ENCODE measurements around the gene TMEM184C.

The TMEM184C gene

GRCh38 chr4:147645099-147645498 is 27.9 kb downstream of the TMEM184C start:
- Histone ChIP-seq H3K36me3 (ENCODE audit: control insufficient read depth, low read length) (peaks cover 35% of the 10 kb centered on the region), H3F3A (ENCODE audit: control insufficient read depth, insufficient read depth) (no peaks in the 10 kb centered on the region), H3K4me3 (ENCODE audit: low read length) (no peak overlapping the region), H3K9me3 (ENCODE audit: control insufficient read depth, insufficient read depth, low read length) (no peaks in the 10 kb centered on the region), H3K4me2 (ENCODE audit: low read length) (no peak overlapping the region), H4K20me1 (ENCODE audit: control insufficient read depth, insufficient read depth, low read depth, low read length) (no peaks in the 10 kb centered on the region), H3K4me1 (ENCODE audit: control insufficient read depth, low read length) (no peaks in the 10 kb centered on the region), H3K27me3 (ENCODE audit: control insufficient read depth, low read length) (no peaks in the 10 kb centered on the region), H3K9me2 (replicated peaks; ENCODE audit: control insufficient read depth, low read length) (no peaks in the 10 kb centered on the region), H3K27ac (ENCODE audit: low read depth, low read length) (no peak overlapping the region), H3K79me2 (ENCODE audit: control insufficient read depth, low read length) (peaks cover 48% of the 10 kb centered on the region)
- TF ChIP-seq CTCF (IDR thresholded peaks at IDR 0.05; ENCODE audit: low read depth, low read length, poor library complexity, severe bottlenecking) (no peak), EZH2phosphoT487 (IDR thresholded peaks at IDR 0.05; ENCODE audit: borderline replicate concordance, low read length) (no peak)

DNA sequence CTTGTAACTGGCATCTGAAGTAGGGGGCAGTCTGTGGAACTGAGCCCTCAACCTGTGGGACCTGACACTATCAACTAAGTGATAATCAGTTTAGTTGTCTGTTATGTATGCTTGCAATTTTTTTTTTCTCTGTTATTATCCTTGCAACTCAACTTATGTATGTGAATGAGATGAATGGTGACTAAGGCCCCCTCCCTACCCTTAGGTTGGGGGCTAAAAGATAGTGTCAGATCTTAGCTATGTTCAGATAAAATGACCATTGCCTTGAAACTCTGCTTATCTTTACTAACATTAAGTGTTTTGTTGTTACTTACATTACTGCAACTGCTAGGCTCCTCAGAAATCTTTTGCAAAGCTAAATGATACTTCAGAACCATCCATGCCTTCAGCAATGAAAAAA is 31.5 kb downstream of the TMEM184C start:
- Histone ChIP-seq H3K4me1 (ENCODE audit: control insufficient read depth, low read length) (no peaks in the 10 kb centered on the region), H3K4me2 (ENCODE audit: low read length) (no peak overlapping the region), H3K4me3 (ENCODE audit: low read length) (no peak overlapping the region), H3K79me2 (ENCODE audit: control insufficient read depth, low read length) (peaks cover 63% of the 10 kb centered on the region), H3K27ac (ENCODE audit: low read depth, low read length) (no peak overlapping the region), H4K20me1 (ENCODE audit: control insufficient read depth, insufficient read depth, low read depth, low read length) (no peaks in the 10 kb centered on the region), H3F3A (ENCODE audit: control insufficient read depth, insufficient read depth) (no peaks in the 10 kb centered on the region), H3K36me3 (ENCODE audit: control insufficient read depth, low read length) (peaks cover 27% of the 10 kb centered on the region), H3K9me2 (replicated peaks; ENCODE audit: control insufficient read depth, low read length) (no peaks in the 10 kb centered on the region), H3K9me3 (ENCODE audit: control insufficient read depth, insufficient read depth, low read length) (no peaks in the 10 kb centered on the region), H3K27me3 (ENCODE audit: control insufficient read depth, low read length) (no peaks in the 10 kb centered on the region)
- TF ChIP-seq EZH2phosphoT487 (IDR thresholded peaks at IDR 0.05; ENCODE audit: borderline replicate concordance, low read length), result no peak
- no peak for TF ChIP-seq CTCF (IDR thresholded peaks at IDR 0.05; ENCODE audit: low read depth, low read length, poor library complexity, severe bottlenecking)

DNA sequence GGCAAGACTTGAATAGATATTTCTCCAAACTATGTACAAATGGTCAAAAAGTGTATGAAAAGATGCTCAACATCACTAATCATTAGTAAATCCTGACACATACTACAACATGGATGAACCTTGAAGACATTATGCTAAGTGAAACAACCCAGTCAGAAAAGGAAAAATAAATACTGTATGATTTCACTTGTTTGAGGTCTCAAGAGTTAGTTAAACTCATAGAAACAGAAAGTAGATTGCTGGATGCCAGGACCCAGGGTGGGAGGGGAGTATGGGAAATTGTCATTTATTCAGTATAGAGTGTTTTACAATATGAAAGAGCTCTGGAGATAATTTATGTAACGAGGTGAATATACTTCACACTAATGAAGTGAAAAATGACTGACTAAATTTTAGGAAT is 34.4 kb downstream of the TMEM184C start:
- TF ChIP-seq CTCF (IDR thresholded peaks at IDR 0.05; ENCODE audit: low read depth, low read length, poor library complexity, severe bottlenecking), result no peak
- no peak for TF ChIP-seq EZH2phosphoT487 (IDR thresholded peaks at IDR 0.05; ENCODE audit: borderline replicate concordance, low read length)
- peaks cover 45% of the 10 kb centered on the region for H3K36me3 ChIP-seq (ENCODE audit: control insufficient read depth, low read length)
- peaks cover 46% of the 10 kb centered on the region for H3K79me2 ChIP-seq (ENCODE audit: control insufficient read depth, low read length)
- no peaks in the 10 kb centered on the region for H3K9me3 ChIP-seq (ENCODE audit: control insufficient read depth, insufficient read depth, low read length)
- H3K27ac ChIP-seq (ENCODE audit: low read depth, low read length), result no peak overlapping the region
- no peaks in the 10 kb centered on the region for H4K20me1 ChIP-seq (ENCODE audit: control insufficient read depth, insufficient read depth, low read depth, low read length)
- no peak overlapping the region for H3K4me3 ChIP-seq (ENCODE audit: low read length)
- H3K4me1 ChIP-seq (ENCODE audit: control insufficient read depth, low read length), result no peaks in the 10 kb centered on the region
- H3K4me2 ChIP-seq (ENCODE audit: low read length), result no peak overlapping the region
- H3F3A ChIP-seq (ENCODE audit: control insufficient read depth, insufficient read depth), result no peaks in the 10 kb centered on the region
- H3K27me3 ChIP-seq (ENCODE audit: control insufficient read depth, low read length), result no peaks in the 10 kb centered on the region
- no peaks in the 10 kb centered on the region for H3K9me2 ChIP-seq (replicated peaks; ENCODE audit: control insufficient read depth, low read length)

DNA sequence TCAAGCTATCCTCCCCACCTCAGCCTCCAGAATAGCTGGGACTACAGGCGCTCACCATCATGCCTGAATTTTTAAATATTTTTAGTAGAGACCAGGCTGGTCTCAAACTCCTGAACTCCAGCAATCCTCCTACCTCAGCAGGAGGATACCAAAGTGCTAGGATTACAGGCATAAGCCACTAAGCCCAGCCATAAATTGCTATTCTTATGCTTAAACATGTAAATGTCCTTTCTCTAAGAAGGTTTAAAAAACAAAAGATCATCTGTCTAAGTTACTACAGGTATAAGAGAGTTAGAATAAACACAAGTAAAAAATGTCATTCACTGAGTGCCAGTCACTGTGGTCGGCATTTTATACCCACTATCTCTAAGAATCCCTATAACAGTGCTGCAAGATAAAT is 38.4 kb downstream of the TMEM184C start:
- peaks cover 15% of the 10 kb centered on the region for H3K79me2 ChIP-seq (ENCODE audit: control insufficient read depth, low read length)
- H3K27ac ChIP-seq (ENCODE audit: low read depth, low read length), result no peak overlapping the region
- no peak overlapping the region for H3K4me3 ChIP-seq (ENCODE audit: low read length)
- no peaks in the 10 kb centered on the region for H3F3A ChIP-seq (ENCODE audit: control insufficient read depth, insufficient read depth)
- no peaks in the 10 kb centered on the region for H3K27me3 ChIP-seq (ENCODE audit: control insufficient read depth, low read length)
- H3K9me2 ChIP-seq (replicated peaks; ENCODE audit: control insufficient read depth, low read length), result no peaks in the 10 kb centered on the region
- no peaks in the 10 kb centered on the region for H3K9me3 ChIP-seq (ENCODE audit: control insufficient read depth, insufficient read depth, low read length)
- no peaks in the 10 kb centered on the region for H4K20me1 ChIP-seq (ENCODE audit: control insufficient read depth, insufficient read depth, low read depth, low read length)
- TF ChIP-seq EZH2phosphoT487 (IDR thresholded peaks at IDR 0.05; ENCODE audit: borderline replicate concordance, low read length) (no peak), CTCF (IDR thresholded peaks at IDR 0.05; ENCODE audit: low read depth, low read length, poor library complexity, severe bottlenecking) (no peak)
- no peaks in the 10 kb centered on the region for H3K4me1 ChIP-seq (ENCODE audit: control insufficient read depth, low read length)
- no peak overlapping the region for H3K4me2 ChIP-seq (ENCODE audit: low read length)
- H3K36me3 ChIP-seq (ENCODE audit: control insufficient read depth, low read length), result peaks cover 50% of the 10 kb centered on the region

Data from DOHH2 (cell line).